Fibroblast of villous mesenchyme (primary cell): ENCODE measurements around the gene MYO9A. TPM values are rescaled to one million over a fixed set of nuclear protein-coding genes. Genes with fewer than 3 reads are reported as not detected.

Source experiments
- DNase-seq: peaks from one replicate; pipeline ENCODE4 v3.0.0-alpha.2; 2010; ENCODE audit warnings: low read depth
- H3K4me3 ChIP-seq: 2 replicates; pipeline ENCODE4 v1.5.1; 2011; ENCODE audit warnings: low read depth, mild to moderate bottlenecking, low read length
- CTCF ChIP-seq: IDR thresholded peaks from 2 replicates; pipeline ENCODE4 v1.5.1; 2012; ENCODE audit warnings: low read depth, mild to moderate bottlenecking, low read length; ENCODE audit not compliant: insufficient read depth
- total RNA-seq: library from RNA; depleted of rRNA; stranded (reverse); fragments of >200 nt; gene quantifications from 2 replicates; pipeline ENCODE4 v1.2.3, GENCODE V29; 2012

The MYO9A gene
- total RNA-seq, 1 donor = 51.8 TPM

DNA sequence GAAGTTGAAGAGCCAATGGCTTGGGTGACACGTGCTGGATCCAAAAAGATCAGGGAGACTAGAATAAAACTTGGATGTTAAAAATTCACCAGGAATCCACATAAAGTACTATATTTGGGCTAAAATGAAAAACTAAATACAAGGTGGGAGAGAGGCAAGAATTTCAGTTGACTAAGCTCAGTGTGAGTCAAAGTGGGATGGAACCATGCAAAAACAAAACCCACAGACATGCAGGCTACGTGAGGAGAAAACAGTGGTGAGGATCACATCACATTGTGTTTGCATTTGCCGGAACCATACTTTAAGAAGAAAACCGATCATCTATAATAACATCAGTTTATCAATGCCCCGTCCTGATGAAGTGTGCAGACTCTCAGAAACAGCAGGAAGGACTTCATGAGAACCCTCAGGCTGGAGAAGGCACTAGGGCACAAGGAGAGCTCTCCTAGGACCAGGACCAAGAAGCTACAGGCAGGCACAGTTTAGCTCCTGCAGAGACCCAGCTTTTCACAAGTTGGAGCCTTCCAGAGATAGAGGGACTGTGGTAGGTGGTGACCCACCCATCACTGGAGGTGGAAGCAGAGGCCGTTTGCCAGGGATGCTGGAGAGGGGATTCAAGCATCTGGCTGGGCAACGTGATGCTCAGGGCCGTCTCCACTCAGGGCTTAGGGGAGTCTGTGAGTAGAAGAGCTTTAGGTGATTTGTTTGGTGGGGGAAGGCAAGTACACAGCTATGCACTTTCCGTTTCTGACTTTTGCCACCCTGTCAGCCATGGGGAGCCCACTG lies 336.6 kb downstream of the MYO9A start:
- no peak overlapping the region for H3K4me3 ChIP-seq
- DNase-seq = no peak
- TF ChIP-seq CTCF = no peak

DNA sequence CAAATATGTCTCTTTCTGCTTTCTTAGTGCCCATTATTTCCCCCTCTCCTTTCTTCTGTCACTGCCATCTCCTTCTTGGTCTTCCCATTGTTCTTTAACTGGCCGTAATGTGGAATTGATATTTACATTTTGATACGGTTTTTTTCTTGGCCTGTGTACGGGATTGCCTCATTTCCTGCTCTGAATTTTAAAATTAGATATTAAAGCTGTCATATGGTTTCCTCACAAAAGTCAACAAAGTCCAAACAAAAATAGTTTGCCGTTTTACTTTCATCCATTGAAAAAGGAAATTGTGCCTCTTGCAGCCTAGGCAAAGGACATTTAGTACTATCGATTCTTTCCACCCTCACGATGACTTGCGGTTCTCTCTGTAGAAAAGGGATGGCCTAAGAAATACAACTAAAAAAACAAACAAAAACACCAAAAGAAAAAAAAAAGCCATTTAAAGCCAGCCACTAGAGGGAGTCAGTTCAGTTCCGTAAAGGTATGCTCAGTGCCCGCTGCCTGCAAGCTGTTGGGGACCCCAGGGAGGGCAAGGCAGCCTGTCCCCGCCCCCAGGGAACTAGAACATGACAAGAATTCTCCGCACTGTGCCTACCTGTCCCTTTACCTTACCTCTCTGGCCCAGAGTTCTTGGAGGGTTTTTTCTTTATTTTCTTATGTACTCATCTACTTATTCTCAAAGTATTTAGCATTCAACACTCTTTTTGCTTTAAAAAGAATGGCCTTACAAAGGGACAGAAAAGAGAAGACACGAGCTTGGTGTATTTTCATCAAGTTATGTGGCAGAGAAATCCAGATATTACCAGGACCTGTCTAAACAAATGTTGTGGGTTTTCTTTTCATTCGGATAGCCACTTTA lies 337.6 kb downstream of the MYO9A start:
- no peak overlapping the region for H3K4me3 ChIP-seq
- TF ChIP-seq CTCF = peak; percentile 77
- DNase-seq = peak; percentile 83

DNA sequence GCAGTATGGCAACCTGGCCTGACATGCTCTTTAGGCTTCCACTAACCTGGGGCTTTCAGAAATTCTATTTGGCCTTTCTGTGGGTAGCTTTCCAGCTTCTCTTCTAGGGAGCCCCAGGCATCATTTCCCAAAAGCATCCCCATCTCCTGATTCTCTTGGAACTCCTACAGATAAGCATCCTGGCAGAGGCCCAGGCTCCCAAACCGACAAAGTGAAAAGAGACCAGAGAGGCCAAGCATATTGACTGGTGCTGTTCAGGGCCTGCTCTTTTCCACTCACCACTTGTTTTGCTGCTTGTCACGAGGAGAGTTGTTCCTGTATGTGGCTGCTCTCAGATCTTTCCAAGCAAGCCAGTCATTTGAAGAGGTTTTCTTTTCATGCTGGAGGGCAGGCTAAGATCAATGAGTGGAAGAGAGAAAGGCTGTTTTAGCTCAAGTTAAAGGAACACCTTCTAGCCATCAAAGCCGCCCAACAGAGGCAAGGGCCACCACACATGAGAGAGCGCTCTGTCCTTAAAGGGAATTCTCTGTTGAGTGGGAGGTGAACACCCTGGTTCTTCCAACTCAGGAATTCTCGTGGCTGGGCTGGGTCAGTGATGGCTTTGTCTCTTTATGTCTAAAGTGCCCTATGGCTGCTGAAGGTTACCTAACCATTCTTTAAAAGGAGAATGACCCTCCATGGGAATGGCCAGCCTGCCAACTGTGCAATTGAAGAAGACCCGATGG lies 338.7 kb downstream of the MYO9A start:
- no peak overlapping the region for H3K4me3 ChIP-seq
- no peak for DNase-seq
- no peak for TF ChIP-seq CTCF

- no peak overlapping the region for H3K4me3 ChIP-seq
- TF ChIP-seq CTCF = no peak
- DNase-seq = no peak
These were observed 340.6 kb downstream of the MYO9A start for GRCh38 chr15:71777216-71777943.

DNA sequence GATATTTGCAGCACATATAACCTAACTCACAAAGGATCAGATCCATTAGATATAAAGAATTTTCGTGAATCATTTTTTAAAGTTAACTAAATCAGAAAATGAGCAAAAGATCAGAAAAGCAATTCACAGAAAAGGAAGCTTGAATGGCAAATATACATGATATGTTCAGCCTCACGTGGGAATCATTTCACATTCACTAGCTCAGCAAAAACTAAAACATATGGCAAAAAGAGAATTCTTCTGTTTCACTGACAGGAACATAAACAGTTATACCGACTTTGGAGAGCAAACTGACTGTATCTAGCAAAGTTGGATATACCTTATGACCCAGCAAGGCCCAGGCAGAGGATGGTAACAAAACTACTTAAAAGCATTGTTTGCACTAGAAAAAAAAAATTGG lies 341.6 kb downstream of the MYO9A start:
- DNase-seq = no peak
- H3K4me3 ChIP-seq = no peak overlapping the region
- no peak for TF ChIP-seq CTCF

GRCh38 chr15:71775856-71776255 lies 342.1 kb downstream of the MYO9A start:
- H3K4me3 ChIP-seq = no peak overlapping the region
- DNase-seq = no peak
- no peak for TF ChIP-seq CTCF
